ENCODE results near the gene ACSM6. TPM values are rescaled to one million over a fixed set of nuclear protein-coding genes. Genes with fewer than 3 reads are reported as not detected.

The ACSM6 gene
- total RNA-seq, 4 donors from 2014 or later, result 1.1 to 5.5 (median 3.0) TPM

DNA sequence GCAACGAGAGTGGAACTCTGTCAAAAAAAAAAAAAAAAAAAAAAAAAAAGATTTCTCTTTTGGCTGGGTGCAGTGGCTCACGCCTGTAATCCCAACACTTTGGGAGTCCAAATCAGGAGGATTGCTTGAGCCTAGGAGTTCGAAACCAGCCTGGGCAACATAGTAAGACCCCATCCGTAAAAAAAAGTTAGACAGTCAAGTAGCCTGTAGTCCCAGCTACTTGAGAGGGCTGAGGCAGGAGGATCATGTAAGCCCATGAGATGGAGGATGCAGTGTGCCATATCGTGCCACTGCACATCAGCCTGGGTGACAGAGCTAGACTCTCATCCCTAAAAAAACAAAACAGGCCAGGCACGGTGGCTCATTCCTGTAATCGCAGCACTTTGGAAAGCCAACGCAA lies 71.5 kb downstream of the ACSM6 start:
- WGBS, result 80% methylated on average over 8 of the region's 8 CpGs
- Histone ChIP-seq H3K27me3 (no peaks in the 10 kb centered on the region), H3K4me3 (no peak overlapping the region), H3K36me3 (peaks cover 28% of the 10 kb centered on the region), H3K4me1 (peaks cover 37% of the 10 kb centered on the region), H3K9me3 (no peaks in the 10 kb centered on the region), H3K27ac (no peak overlapping the region)
- DNase-seq (ENCODE audit: low spot score in 2 of 2), result no peak
- no peak for TF ChIP-seq POLR2AphosphoS5 (IDR thresholded peaks at IDR 0.05)
- no peak for TF ChIP-seq CTCF (IDR thresholded peaks at IDR 0.05)

DNA sequence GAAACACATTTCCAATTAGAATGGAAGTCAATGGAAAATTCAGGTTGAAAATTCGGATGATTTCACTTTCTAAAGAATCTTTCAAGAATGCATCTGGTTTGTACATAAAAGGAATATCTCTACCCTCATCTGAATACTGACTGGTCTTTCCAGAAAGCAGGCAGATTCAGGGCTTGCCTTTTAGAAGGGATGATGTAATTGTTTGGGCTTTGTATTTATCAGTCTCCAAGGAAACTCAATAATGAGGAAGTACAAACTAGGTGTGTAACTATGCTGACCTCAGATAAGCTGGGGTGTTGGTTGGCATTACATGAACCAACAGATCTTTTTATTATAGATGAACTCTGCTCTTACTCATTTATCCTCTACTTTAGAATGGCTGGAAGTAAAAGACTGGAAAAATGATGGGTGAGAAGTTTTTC lies 72.6 kb downstream of the ACSM6 start:
- 21% methylated on average over 1 of the region's 1 CpG for WGBS

DNA sequence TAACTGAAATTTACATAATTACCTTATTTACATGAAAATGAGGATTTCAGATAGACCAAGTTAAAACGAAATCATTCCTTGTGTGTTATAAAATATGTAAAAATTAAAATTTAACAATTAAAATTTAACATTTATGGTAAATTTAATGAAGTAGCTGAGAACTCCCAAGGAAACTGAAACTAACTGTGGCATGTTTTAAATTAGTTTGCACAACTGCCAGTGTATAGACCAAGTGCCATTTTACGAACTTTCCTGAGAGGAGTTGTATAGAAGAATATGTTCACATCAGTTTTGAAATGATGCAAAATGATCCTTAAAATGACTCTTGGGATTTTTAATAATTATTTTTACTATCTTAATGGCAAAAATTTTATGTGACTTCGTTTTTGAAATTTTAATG lies 73.2 kb downstream of the ACSM6 start:
- no peaks in the 10 kb centered on the region for H3K27me3 ChIP-seq
- H3K36me3 ChIP-seq, result peaks cover 27% of the 10 kb centered on the region
- peak overlapping the region; percentile 71 for H3K27ac ChIP-seq
- peaks cover 27% of the 10 kb centered on the region for H3K4me1 ChIP-seq
- H3K4me3 ChIP-seq, result no peak overlapping the region
- no peak for DNase-seq (ENCODE audit: low spot score in 2 of 2)
- H3K9me3 ChIP-seq, result no peaks in the 10 kb centered on the region
- TF ChIP-seq POLR2A (IDR thresholded peaks at IDR 0.05) (no peak), CTCF (IDR thresholded peaks at IDR 0.05) (no peak), EP300 (IDR thresholded peaks at IDR 0.05) (no peak), POLR2AphosphoS5 (IDR thresholded peaks at IDR 0.05) (no peak)
- 65% methylated on average over 3 of the region's 3 CpGs for WGBS

More for the DNA sequence above, 72.6 kb downstream of the ACSM6 start:
- H3K27me3 ChIP-seq, result no peaks in the 10 kb centered on the region
- H3K27ac ChIP-seq, result peak overlapping the region; percentile 71
- TF ChIP-seq POLR2AphosphoS5 (IDR thresholded peaks at IDR 0.05), result peak; percentile 27 to 54 (median 52)
- TF ChIP-seq CTCF (IDR thresholded peaks at IDR 0.05), result no peak
- H3K9me3 ChIP-seq, result no peaks in the 10 kb centered on the region
- peaks cover 27% of the 10 kb centered on the region for H3K4me1 ChIP-seq
- DNase-seq (ENCODE audit: low spot score in 2 of 2), result no peak
- peaks cover 31% of the 10 kb centered on the region for H3K36me3 ChIP-seq
- H3K4me3 ChIP-seq, result no peak overlapping the region

DNA sequence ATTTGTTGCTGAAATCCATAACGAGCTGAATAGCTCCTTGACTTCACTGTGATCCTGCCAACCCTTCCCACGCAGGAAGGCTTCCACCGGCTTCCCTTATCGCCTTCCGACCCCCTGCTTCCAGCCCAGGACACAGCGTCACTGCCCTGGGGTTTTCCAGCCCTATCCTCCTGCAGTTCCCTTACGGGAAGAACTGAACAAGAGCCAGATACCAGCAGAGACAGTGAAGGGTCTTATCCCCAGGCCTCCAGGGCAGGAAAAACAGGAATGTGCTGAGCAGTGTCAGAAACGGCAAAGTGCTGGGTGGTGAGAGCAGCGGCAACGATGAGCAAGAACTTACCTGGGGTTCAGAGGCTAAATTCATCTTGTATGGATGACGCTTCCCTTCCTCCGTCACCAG lies 74.4 kb downstream of the ACSM6 start:
- H3K9me3 ChIP-seq, result no peaks in the 10 kb centered on the region
- H3K4me3 ChIP-seq, result no peak overlapping the region
- H3K27me3 ChIP-seq, result no peaks in the 10 kb centered on the region
- H3K4me1 ChIP-seq, result peaks cover 36% of the 10 kb centered on the region
- H3K36me3 ChIP-seq, result peaks cover 17% of the 10 kb centered on the region
- WGBS, result 47% methylated on average over 12 of the region's 12 CpGs
- H3K27ac ChIP-seq, result peak overlapping the region; percentile 71
- TF ChIP-seq POLR2AphosphoS5 (IDR thresholded peaks at IDR 0.05) (peak in 2 of 3 donors; percentile 43 to 80), CTCF (IDR thresholded peaks at IDR 0.05) (no peak)
- peak in 1 of 2 donors; percentile 70 for DNase-seq (ENCODE audit: low spot score in 2 of 2)

DNA sequence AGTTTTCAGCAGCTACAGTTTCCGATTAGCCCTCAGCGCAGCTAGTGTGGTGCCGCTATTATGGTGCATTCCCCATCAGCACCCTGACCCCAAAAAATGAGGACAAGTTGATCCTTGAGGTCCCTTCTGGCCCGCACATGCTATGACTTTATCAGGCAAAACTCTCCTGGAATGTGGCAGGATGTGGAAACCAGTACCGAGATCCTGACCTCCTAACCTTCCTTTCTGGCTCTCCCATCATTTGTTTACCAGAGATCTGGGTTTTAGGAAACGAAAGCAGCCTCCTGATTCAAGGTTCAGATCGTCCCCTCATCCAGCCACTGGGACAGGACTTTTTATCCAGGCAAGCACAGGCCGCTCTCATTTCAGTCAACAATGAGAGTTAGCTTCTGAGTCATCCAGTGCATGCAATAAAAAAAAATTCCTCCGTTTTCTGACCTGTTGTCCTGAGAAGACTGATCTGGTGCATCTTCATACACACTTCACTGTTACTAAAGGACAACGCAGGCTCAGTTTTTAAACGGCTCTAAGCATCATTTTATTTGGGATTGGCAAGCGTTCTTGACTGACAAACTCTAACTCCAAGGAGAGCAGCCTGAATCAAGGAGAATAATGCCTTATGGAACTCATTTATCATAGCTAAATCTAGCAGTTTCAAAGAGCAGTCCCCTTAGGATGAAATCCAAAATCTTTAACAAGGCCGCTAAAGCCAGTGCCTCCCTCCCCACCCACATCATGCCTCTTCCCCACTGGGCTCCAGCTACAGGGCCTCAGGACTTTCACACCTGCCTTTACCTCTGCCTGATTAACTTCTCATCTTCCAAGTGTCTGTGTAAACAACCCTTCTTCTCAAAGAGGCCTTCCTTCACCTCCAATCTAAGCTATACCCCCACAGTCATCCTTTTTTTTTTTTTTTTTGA lies 79.6 kb downstream of the ACSM6 start:
- H3K27me3 ChIP-seq, result no peaks in the 10 kb centered on the region
- 37% methylated on average over 13 of the region's 13 CpGs for WGBS
- H3K36me3 ChIP-seq, result peaks cover 9% of the 10 kb centered on the region
- TF ChIP-seq POLR2AphosphoS5 (IDR thresholded peaks at IDR 0.05) (peak in 1 of 3 donors; percentile 50), CTCF (IDR thresholded peaks at IDR 0.05) (no peak)
- peaks cover 58% of the 10 kb centered on the region for H3K4me1 ChIP-seq
- no peaks in the 10 kb centered on the region for H3K9me3 ChIP-seq
- DNase-seq (ENCODE audit: low spot score in 2 of 2), result peak in 1 of 2 donors; percentile 80
- no peak overlapping the region for H3K4me3 ChIP-seq
- H3K27ac ChIP-seq, result peak overlapping the region; percentile 86
